CD1c-positive myeloid dendritic cell (primary cell): ENCODE data around the gene TMEM202.
A peak's percentile ranks its signal among the peaks of the same experiment; 100 is the strongest.
"Not testable (repeated sequence)": the region's sequence is repeated elsewhere in the genome, so short reads cannot be mapped to it uniquely, and the experiment has no call there.

Experiments
- DNase-seq: peaks from one replicate; pipeline ENCODE4 v3.0.0-alpha.2; 2016; ENCODE audit errors: extremely low spot score

The TMEM202 gene

GRCh38 chr15:72397796-72398588 is at the start of gene TMEM202:
Gene TMEM202, plus strand, starts transcription at chr15:72398305. Its CDS starts 22 bp downstream, at chr15:72398327.
- DNase-seq, result peak; percentile 48

- DNase-seq, result no peak
Measured at GRCh38 chr15:72353266-72353665, 44.8 kb upstream of the TMEM202 start.

- DNase-seq, result no peak
Measured at GRCh38 chr15:72354496-72354895, 43.6 kb upstream of the TMEM202 start.

GRCh38 chr15:72358121-72358520 is 40.0 kb upstream of the TMEM202 start:
- DNase-seq, result no peak

- DNase-seq, result peak; percentile 84
Measured at GRCh38 chr15:72358650-72359171, 39.4 kb upstream of the TMEM202 start.

GRCh38 chr15:72361176-72361575 is 36.9 kb upstream of the TMEM202 start:
- peak; percentile 38 for DNase-seq

GRCh38 chr15:72365844-72366243 is 32.3 kb upstream of the TMEM202 start:
- DNase-seq, result peak; percentile 80

GRCh38 chr15:72368325-72368724 is 29.8 kb upstream of the TMEM202 start:
- peak; percentile 58 for DNase-seq

- DNase-seq, result peak; percentile 78
Measured at GRCh38 chr15:72368899-72369298, 29.2 kb upstream of the TMEM202 start.

- DNase-seq, result peak; percentile 72
Measured at GRCh38 chr15:72369964-72370363, 28.1 kb upstream of the TMEM202 start.

- peak; percentile 60 for DNase-seq
Measured at GRCh38 chr15:72372361-72372760, 25.7 kb upstream of the TMEM202 start.

- DNase-seq, result peak; percentile 61
Measured at GRCh38 chr15:72375501-72375845, 22.6 kb upstream of the TMEM202 start.

GRCh38 chr15:72375846-72376581 is 22.1 kb upstream of the TMEM202 start, which contains the start of gene HEXA:
Gene HEXA, minus strand, starts transcription at chr15:72376014. Its CDS starts 42 bp downstream, at chr15:72375972.
- DNase-seq, result peak; percentile 85

- peak; percentile 52 for DNase-seq
Measured at GRCh38 chr15:72377331-72377730, 20.8 kb upstream of the TMEM202 start.

GRCh38 chr15:72379106-72379505 is 19.0 kb upstream of the TMEM202 start:
- not testable (repeated sequence) for DNase-seq

GRCh38 chr15:72379856-72380430 is 18.2 kb upstream of the TMEM202 start:
- DNase-seq, result no peak

GRCh38 chr15:72380743-72381142 is 17.4 kb upstream of the TMEM202 start:
- no peak for DNase-seq

- DNase-seq, result no peak
Measured at GRCh38 chr15:72382146-72382545, 16.0 kb upstream of the TMEM202 start.

- no peak for DNase-seq
Measured at GRCh38 chr15:72387741-72388140, 10.4 kb upstream of the TMEM202 start.

- DNase-seq, result no peak
Measured at GRCh38 chr15:72389231-72389630, 8.9 kb upstream of the TMEM202 start.

- DNase-seq, result not testable (repeated sequence)
Measured at GRCh38 chr15:72396331-72396730, 1.8 kb upstream of the TMEM202 start.

GRCh38 chr15:72398648-72399047 is 543 bp downstream of the TMEM202 start:
- DNase-seq, result no peak
